H9 (cell line): Measurements from ENCODE around the gene RAB14. TPM values are rescaled to one million over a fixed set of nuclear protein-coding genes. Genes with fewer than 3 reads are reported as not detected.

Experiments
- DNase-seq: peaks from one replicate; pipeline ENCODE4 v3.0.0-alpha.2; 2017
- H2AFZ ChIP-seq: one replicate; pipeline ENCODE4 v1.6.1; 2013; ENCODE audit warnings: mild to moderate bottlenecking, low read length, control low read depth, moderate library complexity
- H2AK5ac ChIP-seq: 2 replicates; pipeline ENCODE4 v1.6.1; 2013; ENCODE audit warnings: low read length, control low read depth, mixed read lengths; ENCODE audit not compliant: insufficient read length
- H2BK120ac ChIP-seq: one replicate; pipeline ENCODE4 v1.6.1; 2013; ENCODE audit warnings: low read depth, mild to moderate bottlenecking, low read length, control low read depth, inconsistent platforms; ENCODE audit not compliant: poor library complexity, severe bottlenecking
- H2BK12ac ChIP-seq: 2 replicates; pipeline ENCODE4 v1.6.1; 2013; ENCODE audit warnings: low read length, control low read depth, mixed read lengths, low read depth; ENCODE audit not compliant: insufficient read length
- H2BK15ac ChIP-seq: 2 replicates; pipeline ENCODE4 v1.6.1; 2013; ENCODE audit warnings: low read depth, low read length, control low read depth
- H2BK20ac ChIP-seq: one replicate; pipeline ENCODE4 v1.6.1; 2013; ENCODE audit warnings: low read depth, mild to moderate bottlenecking, low read length, control low read depth, inconsistent platforms; ENCODE audit not compliant: poor library complexity, severe bottlenecking
- H2BK5ac ChIP-seq: 2 replicates; pipeline ENCODE4 v1.6.1; 2013; ENCODE audit warnings: low read length, control low read depth, mixed read lengths; ENCODE audit not compliant: insufficient read length
- H3K14ac ChIP-seq: 2 replicates; pipeline ENCODE4 v1.6.1; 2013; ENCODE audit warnings: low read length, control low read depth; ENCODE audit not compliant: insufficient read depth
- H3K18ac ChIP-seq: 2 replicates; pipeline ENCODE4 v1.6.1; 2013; ENCODE audit warnings: low read depth, mild to moderate bottlenecking, mixed read lengths, low read length, control low read depth; ENCODE audit not compliant: insufficient read length
- H3K23ac ChIP-seq: 2 replicates; pipeline ENCODE4 v1.6.1; 2013; ENCODE audit warnings: low read length, control low read depth, mixed read lengths, low read depth; ENCODE audit not compliant: insufficient read length
- H3K23me2 ChIP-seq: 2 replicates; pipeline ENCODE4 v1.6.1; 2013; ENCODE audit warnings: low read depth, mild to moderate bottlenecking, mixed read lengths, low read length, control low read depth; ENCODE audit not compliant: insufficient read length, poor library complexity, severe bottlenecking
- H3K27ac ChIP-seq: 2 replicates; pipeline ENCODE4 v1.5.1; 2013; ENCODE audit warnings: low read length, control low read depth, mixed read lengths, low read depth; ENCODE audit not compliant: insufficient read length
- H3K27me3 ChIP-seq: 2 replicates; pipeline ENCODE4 v1.6.1; 2013; ENCODE audit warnings: low read length, control low read depth, inconsistent platforms; ENCODE audit not compliant: insufficient read depth
- H3K4ac ChIP-seq: 2 replicates; pipeline ENCODE4 v1.6.1; 2013; ENCODE audit warnings: low read depth, mild to moderate bottlenecking, control low read depth, inconsistent platforms, low read length, moderate library complexity
- H3K4me1 ChIP-seq: 2 replicates; pipeline ENCODE4 v1.6.1; 2013; ENCODE audit warnings: low read length, control low read depth, inconsistent platforms; ENCODE audit not compliant: insufficient read depth
- H3K4me2 ChIP-seq: 2 replicates; pipeline ENCODE4 v1.6.1; 2013; ENCODE audit warnings: low read length, control low read depth, mixed read lengths; ENCODE audit not compliant: insufficient read length, insufficient read depth
- H3K56ac ChIP-seq: 2 replicates; pipeline ENCODE4 v1.6.1; 2013; ENCODE audit warnings: low read depth, mild to moderate bottlenecking, mixed read lengths, low read length, control low read depth; ENCODE audit not compliant: insufficient read length
- H3K79me1 ChIP-seq: 2 replicates; pipeline ENCODE4 v1.6.1; 2013; ENCODE audit warnings: low read depth, mild to moderate bottlenecking, moderate library complexity, low read length, control low read depth, inconsistent platforms; ENCODE audit not compliant: insufficient read depth, poor library complexity, severe bottlenecking
- H3K79me2 ChIP-seq: 2 replicates; pipeline ENCODE4 v1.6.1; 2013; ENCODE audit warnings: low read length, control low read depth, inconsistent platforms; ENCODE audit not compliant: insufficient read depth
- H3K9ac ChIP-seq: 2 replicates; pipeline ENCODE4 v1.6.1; 2013; ENCODE audit warnings: low read length, control low read depth, mixed read lengths; ENCODE audit not compliant: insufficient read length; ENCODE audit errors: extremely low read depth
- H3K9me3 ChIP-seq: one replicate; pipeline ENCODE4 v1.6.1; 2013; ENCODE audit warnings: low read depth, low read length, inconsistent platforms; ENCODE audit not compliant: control insufficient read depth
- H3T11ph ChIP-seq: one replicate; pipeline ENCODE4 v1.6.1; 2013; ENCODE audit warnings: mild to moderate bottlenecking, low read length, control low read depth, inconsistent platforms
- H4K20me1 ChIP-seq: one replicate; pipeline ENCODE4 v1.6.1; 2013; ENCODE audit not compliant: control insufficient read depth, insufficient read length, insufficient read depth
- H4K5ac ChIP-seq: 2 replicates; pipeline ENCODE4 v1.6.1; 2013; ENCODE audit warnings: low read depth, mild to moderate bottlenecking, mixed read lengths, low read length, control low read depth; ENCODE audit not compliant: insufficient read length
- H4K8ac ChIP-seq: replicated peaks from 2 replicates; pipeline ENCODE4 v1.6.1; 2013; ENCODE audit warnings: low read length, control low read depth, mixed read lengths, low read depth; ENCODE audit not compliant: insufficient read length
- H4K91ac ChIP-seq: 2 replicates; pipeline ENCODE4 v1.6.1; 2013; ENCODE audit warnings: low read depth, mild to moderate bottlenecking, moderate library complexity, mixed read lengths, low read length, control low read depth; ENCODE audit not compliant: insufficient read length
- H3K27ac Mint-ChIP-seq, 3 experiments: 2 replicates in 2 of 3; 3 replicates in 1 of 3; pipeline ENCODE4 v1.8.0; 2020 to 2021; ENCODE audit warnings: mixed read lengths in 3 of 3, mild to moderate bottlenecking in 1 of 3, moderate library complexity in 1 of 3
- H3K27me3 Mint-ChIP-seq: 2 replicates; pipeline ENCODE4 v1.8.0; 2021; ENCODE audit warnings: low read depth, mild to moderate bottlenecking, moderate library complexity, mixed read lengths
- H3K36me3 Mint-ChIP-seq, 3 experiments: 2 replicates in 2 of 3; 3 replicates in 1 of 3; pipeline ENCODE4 v1.8.0; 2020 to 2021; ENCODE audit warnings: low read depth in 3 of 3, mixed read lengths in 3 of 3; ENCODE audit not compliant: insufficient read depth in 1 of 3
- H3K4me1 Mint-ChIP-seq, 2 experiments: 2 replicates each; pipeline ENCODE4 v1.8.0; 2020; ENCODE audit warnings: mixed read lengths in 2 of 2
- H3K4me3 Mint-ChIP-seq, 2 experiments: 2 replicates in 1 of 2; 3 replicates in 1 of 2; pipeline ENCODE4 v1.8.0; 2020 to 2021; ENCODE audit warnings: mild to moderate bottlenecking in 2 of 2, mixed read lengths in 2 of 2, moderate library complexity in 1 of 2
- H3K9me3 Mint-ChIP-seq, 2 experiments: 2 replicates in 1 of 2; 3 replicates in 1 of 2; pipeline ENCODE4 v1.8.0; 2020; ENCODE audit warnings: mild to moderate bottlenecking in 2 of 2, mixed read lengths in 2 of 2, moderate library complexity in 1 of 2
- CTCF ChIP-seq: fragments of 200-600 bp; sonication (generic); conservative IDR thresholded peaks from 3 replicates; pipeline ENCODE4 v1.8.0; 2021; ENCODE audit warnings: antibody characterized with exemption, mild to moderate bottlenecking
- WGBS: extraction: QIAGEN DNeasy Blood & Tissue Kit; methylation state at CpG from one replicate; pipeline ENCODE4 v1.1.7; 2013; ENCODE audit warnings: missing lambda C conversion rate, low lambda C conversion rate, mixed read lengths; ENCODE audit not compliant: insufficient read length; ENCODE audit errors: extremely low coverage; 5-methylcytosine and 5-hydroxymethylcytosine counted together
- total RNA-seq: library from RNA; stranded (reverse); gene quantifications from 2 replicates; pipeline ENCODE4 v1.2.1, GENCODE V29; 2021

RAB14 gene
- total RNA-seq, 1 experiment from 2014 or later, result 33.6 TPM

GRCh38 chr9:121216271-121216805, 14.7 kb upstream of the RAB14 start:
- Mint-ChIP-seq H3K27ac (no peak overlapping the region), H3K27me3 (peaks cover 48% of the 10 kb centered on the region), H3K4me3 (no peak overlapping the region), H3K36me3 (no peaks in the 10 kb centered on the region), H3K9me3 (no peaks in the 10 kb centered on the region), H3K4me1 (peaks cover 30 to 34% of the 10 kb centered on the region in 2 experiments)
- H2BK120ac ChIP-seq, result no peak overlapping the region
- H3K4me2 ChIP-seq, result no peak overlapping the region
- no peaks in the 10 kb centered on the region for H3K79me2 ChIP-seq
- H3K23ac ChIP-seq, result no peak overlapping the region
- H3K4me1 ChIP-seq, result peaks cover 8% of the 10 kb centered on the region; the same call in 1 of the 2 replicates
- DNase-seq, result no peak
- no peak overlapping the region for H3K14ac ChIP-seq
- H3K4ac ChIP-seq, result no peak overlapping the region
- H2BK15ac ChIP-seq, result no peak overlapping the region
- no peaks in the 10 kb centered on the region for H3K9me3 ChIP-seq
- WGBS, result no CpG with 5 or more reads among the region's 3 CpGs
- no peak overlapping the region for H3T11ph ChIP-seq
- no peak for TF ChIP-seq CTCF
- H3K23me2 ChIP-seq, result no peaks in the 10 kb centered on the region
- no peak overlapping the region for H4K91ac ChIP-seq
- no peak overlapping the region for H2AK5ac ChIP-seq
- H3K79me1 ChIP-seq, result no peaks in the 10 kb centered on the region
- no peak overlapping the region for H2BK20ac ChIP-seq
- no peaks in the 10 kb centered on the region for H4K20me1 ChIP-seq
- no peak overlapping the region for H3K9ac ChIP-seq
- 0 out of 2 replicates have a peak, but pooled peaks cover 2% of the 10 kb centered on the region for H3K27me3 ChIP-seq
- no peak overlapping the region for H3K56ac ChIP-seq
- no peak overlapping the region for H3K18ac ChIP-seq
- H4K8ac ChIP-seq, result no peak overlapping the region
- H2BK12ac ChIP-seq, result no peak overlapping the region
- no peak overlapping the region for H2BK5ac ChIP-seq
- no peak overlapping the region for H3K27ac ChIP-seq
- H2AFZ ChIP-seq, result no peak overlapping the region
- no peak overlapping the region for H4K5ac ChIP-seq
